Measurements from ENCODE around the gene SF3A1.

SF3A1 gene

GRCh38 chr22:30307041-30307574, 49.6 kb downstream of the SF3A1 start:
- H3K9me3 ChIP-seq (ENCODE audit: severe bottlenecking) = no peaks in the 10 kb centered on the region
- no peaks in the 10 kb centered on the region for H3K27me3 ChIP-seq (ENCODE audit: insufficient read depth, poor library complexity, severe bottlenecking)
- ATAC-seq (ENCODE audit: low read depth) (no peak), DNase-seq (ENCODE audit: low spot score) (no peak)
- peaks cover 52% of the 10 kb centered on the region for H3K4me1 ChIP-seq (ENCODE audit: insufficient read depth, poor library complexity, severe bottlenecking)
- no peak overlapping the region for H3K4me3 ChIP-seq (ENCODE audit: severe bottlenecking)
- H3K36me3 ChIP-seq (ENCODE audit: low read depth) = peaks cover 7% of the 10 kb centered on the region
- no peak for TF ChIP-seq CTCF (IDR thresholded peaks at IDR 0.05; ENCODE audit: poor library complexity, severe bottlenecking)
- H3K27ac ChIP-seq (ENCODE audit: poor library complexity, severe bottlenecking) = peak overlapping the region; percentile 85

DNA sequence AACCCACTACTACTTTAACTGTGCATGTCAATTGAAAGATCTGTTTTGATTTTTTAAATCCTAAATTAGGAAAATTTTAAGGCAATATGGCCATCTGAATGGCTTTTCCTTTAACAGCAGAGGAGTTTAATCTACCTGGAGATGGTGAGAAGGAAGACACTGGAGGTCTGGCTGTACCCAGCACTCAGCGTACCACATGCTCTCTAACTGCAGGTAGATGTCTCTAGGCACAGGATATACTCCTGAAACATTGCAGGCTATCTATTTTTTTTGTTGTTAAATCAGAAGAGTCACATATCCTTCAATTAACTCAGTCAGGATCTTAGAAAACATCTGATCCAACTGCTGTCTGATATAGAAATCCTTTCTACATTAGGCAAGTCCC, 50.1 kb downstream of the SF3A1 start:
- Histone ChIP-seq H3K4me1 (ENCODE audit: insufficient read depth, poor library complexity, severe bottlenecking) (peaks cover 52% of the 10 kb centered on the region), H3K27ac (ENCODE audit: poor library complexity, severe bottlenecking) (peak overlapping the region; percentile 85)

DNA sequence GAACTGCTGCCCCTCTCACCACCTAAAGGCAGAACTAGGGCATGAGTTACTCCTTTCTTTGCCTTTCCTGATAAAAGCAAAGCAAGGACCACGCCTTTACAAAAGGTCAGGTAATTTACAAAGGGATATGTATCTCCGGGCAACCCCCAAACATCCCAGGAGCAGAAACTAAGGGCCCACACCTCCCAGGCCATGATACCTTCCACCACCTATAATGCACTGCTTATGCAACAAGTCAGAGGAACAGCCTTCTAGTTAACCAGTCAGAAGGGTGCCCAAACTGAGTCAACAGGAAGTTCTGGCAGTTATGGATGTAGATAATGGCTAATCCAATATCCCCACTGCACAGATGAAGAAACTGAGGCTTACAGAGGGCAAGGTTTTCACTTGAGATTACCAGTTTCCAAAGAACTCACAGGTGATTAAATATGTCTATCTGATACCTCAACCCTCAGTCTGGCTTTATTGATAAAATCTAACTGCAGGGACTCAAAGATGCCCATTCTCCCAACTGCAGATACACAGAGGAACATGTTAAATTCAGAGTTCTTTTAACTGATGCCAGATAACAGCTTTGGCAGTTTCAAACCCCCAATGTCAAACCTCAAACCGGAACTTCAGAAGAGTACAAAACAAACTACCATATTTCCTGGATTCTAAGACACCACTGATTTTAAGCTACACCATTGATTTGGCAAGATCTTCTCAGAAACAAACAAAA, 50.6 kb downstream of the SF3A1 start:
- no peak overlapping the region for H3K4me3 ChIP-seq (ENCODE audit: severe bottlenecking)
- DNase-seq (ENCODE audit: low spot score) (no peak), ATAC-seq (ENCODE audit: low read depth) (no peak)
- TF ChIP-seq CTCF (IDR thresholded peaks at IDR 0.05; ENCODE audit: poor library complexity, severe bottlenecking) = no peak
- no peaks in the 10 kb centered on the region for H3K27me3 ChIP-seq (ENCODE audit: insufficient read depth, poor library complexity, severe bottlenecking)
- no peaks in the 10 kb centered on the region for H3K9me3 ChIP-seq (ENCODE audit: severe bottlenecking)
- peaks cover 50% of the 10 kb centered on the region for H3K4me1 ChIP-seq (ENCODE audit: insufficient read depth, poor library complexity, severe bottlenecking)
- H3K36me3 ChIP-seq (ENCODE audit: low read depth) = peaks cover 11% of the 10 kb centered on the region
- peak overlapping the region; percentile 85 for H3K27ac ChIP-seq (ENCODE audit: poor library complexity, severe bottlenecking)

More for the DNA sequence above, 50.1 kb downstream of the SF3A1 start:
- no peak for TF ChIP-seq CTCF (IDR thresholded peaks at IDR 0.05; ENCODE audit: poor library complexity, severe bottlenecking)
- no peak overlapping the region for H3K4me3 ChIP-seq (ENCODE audit: severe bottlenecking)
- H3K9me3 ChIP-seq (ENCODE audit: severe bottlenecking) = no peaks in the 10 kb centered on the region
- H3K36me3 ChIP-seq (ENCODE audit: low read depth) = peaks cover 7% of the 10 kb centered on the region
- H3K27me3 ChIP-seq (ENCODE audit: insufficient read depth, poor library complexity, severe bottlenecking) = no peaks in the 10 kb centered on the region
- ATAC-seq (ENCODE audit: low read depth) (no peak), DNase-seq (ENCODE audit: low spot score) (no peak)

- DNase-seq (ENCODE audit: low spot score) (no peak), ATAC-seq (ENCODE audit: low read depth) (peak; percentile 24; the same call in 1 of the 3 replicates)
- Histone ChIP-seq H3K36me3 (ENCODE audit: low read depth) (peaks cover 12% of the 10 kb centered on the region), H3K27me3 (ENCODE audit: insufficient read depth, poor library complexity, severe bottlenecking) (no peaks in the 10 kb centered on the region), H3K4me3 (ENCODE audit: severe bottlenecking) (no peak overlapping the region), H3K27ac (ENCODE audit: poor library complexity, severe bottlenecking) (peak overlapping the region; percentile 85), H3K9me3 (ENCODE audit: severe bottlenecking) (no peaks in the 10 kb centered on the region), H3K4me1 (ENCODE audit: insufficient read depth, poor library complexity, severe bottlenecking) (peaks cover 50% of the 10 kb centered on the region)
- no peak for TF ChIP-seq CTCF (IDR thresholded peaks at IDR 0.05; ENCODE audit: poor library complexity, severe bottlenecking)
Observed at GRCh38 chr22:30305519-30305905, 51.2 kb downstream of the SF3A1 start.
